ENCODE measurements around the gene SLC24A4. TPM values are rescaled to one million over a fixed set of nuclear protein-coding genes. Genes with fewer than 3 reads are reported as not detected.

Gene SLC24A4
- polyA plus RNA-seq, 1 donor from 2014 or later = 0.17 TPM

DNA sequence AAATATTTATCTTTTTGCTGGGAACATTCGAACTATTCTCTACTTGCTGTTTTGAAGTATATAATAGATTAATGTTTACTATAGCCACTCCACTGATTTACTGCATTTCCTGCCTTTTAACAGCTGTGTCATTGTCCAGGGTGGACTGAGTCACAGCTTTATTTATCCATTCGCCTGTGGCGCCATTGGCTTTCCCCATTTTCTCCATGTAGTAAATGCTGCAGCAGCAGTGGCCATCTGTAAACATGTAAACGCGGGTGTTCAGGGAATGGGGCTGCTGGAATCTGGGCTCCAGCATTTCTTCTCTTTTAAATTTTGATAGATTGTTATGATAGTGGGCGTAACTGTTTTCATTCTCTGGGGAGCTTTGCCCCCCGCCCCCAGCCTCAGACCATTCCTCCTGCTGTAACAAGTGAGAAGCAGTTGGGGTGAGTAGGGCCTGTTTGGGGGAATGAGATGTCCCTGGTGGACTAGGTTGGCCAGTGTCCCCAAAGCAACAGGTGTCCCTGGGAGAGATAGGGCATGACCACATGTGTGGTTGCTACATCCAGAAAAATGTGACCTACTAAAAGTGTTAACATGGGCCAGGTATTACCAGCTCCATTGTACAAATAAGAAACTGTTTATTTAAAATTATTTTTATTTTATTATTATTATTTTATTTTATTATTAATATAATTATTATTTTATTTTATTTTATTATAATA, 223.5 kb downstream of the SLC24A4 start:
- no peak overlapping the region for H3K4me2 ChIP-seq (ENCODE audit: low read length)
- no peaks in the 10 kb centered on the region for H3K9me3 ChIP-seq (ENCODE audit: low read length)
- no peak overlapping the region for H3K27ac ChIP-seq (ENCODE audit: low read length)
- H3F3A ChIP-seq (ENCODE audit: insufficient read depth, low read length, poor library complexity, severe bottlenecking) = no peaks in the 10 kb centered on the region
- H3K4me3 ChIP-seq (ENCODE audit: low read length) = no peak overlapping the region
- no peaks in the 10 kb centered on the region for H4K20me1 ChIP-seq (ENCODE audit: insufficient read depth)
- no peaks in the 10 kb centered on the region for H3K9me2 ChIP-seq (ENCODE audit: insufficient read depth, low read length)
- no peak overlapping the region for H2AFZ ChIP-seq (ENCODE audit: low read depth, low read length)
- H3K27me3 ChIP-seq (ENCODE audit: insufficient read depth, low read depth, low read length) = no peaks in the 10 kb centered on the region
- no peak overlapping the region for H3K9ac ChIP-seq (ENCODE audit: low read length)
- TF ChIP-seq POLR2AphosphoS5 (IDR thresholded peaks at IDR 0.05) = no peak
- no peak for TF ChIP-seq TAF1 (IDR thresholded peaks at IDR 0.05; ENCODE audit: low read depth)
- TF ChIP-seq, protein P1, sequence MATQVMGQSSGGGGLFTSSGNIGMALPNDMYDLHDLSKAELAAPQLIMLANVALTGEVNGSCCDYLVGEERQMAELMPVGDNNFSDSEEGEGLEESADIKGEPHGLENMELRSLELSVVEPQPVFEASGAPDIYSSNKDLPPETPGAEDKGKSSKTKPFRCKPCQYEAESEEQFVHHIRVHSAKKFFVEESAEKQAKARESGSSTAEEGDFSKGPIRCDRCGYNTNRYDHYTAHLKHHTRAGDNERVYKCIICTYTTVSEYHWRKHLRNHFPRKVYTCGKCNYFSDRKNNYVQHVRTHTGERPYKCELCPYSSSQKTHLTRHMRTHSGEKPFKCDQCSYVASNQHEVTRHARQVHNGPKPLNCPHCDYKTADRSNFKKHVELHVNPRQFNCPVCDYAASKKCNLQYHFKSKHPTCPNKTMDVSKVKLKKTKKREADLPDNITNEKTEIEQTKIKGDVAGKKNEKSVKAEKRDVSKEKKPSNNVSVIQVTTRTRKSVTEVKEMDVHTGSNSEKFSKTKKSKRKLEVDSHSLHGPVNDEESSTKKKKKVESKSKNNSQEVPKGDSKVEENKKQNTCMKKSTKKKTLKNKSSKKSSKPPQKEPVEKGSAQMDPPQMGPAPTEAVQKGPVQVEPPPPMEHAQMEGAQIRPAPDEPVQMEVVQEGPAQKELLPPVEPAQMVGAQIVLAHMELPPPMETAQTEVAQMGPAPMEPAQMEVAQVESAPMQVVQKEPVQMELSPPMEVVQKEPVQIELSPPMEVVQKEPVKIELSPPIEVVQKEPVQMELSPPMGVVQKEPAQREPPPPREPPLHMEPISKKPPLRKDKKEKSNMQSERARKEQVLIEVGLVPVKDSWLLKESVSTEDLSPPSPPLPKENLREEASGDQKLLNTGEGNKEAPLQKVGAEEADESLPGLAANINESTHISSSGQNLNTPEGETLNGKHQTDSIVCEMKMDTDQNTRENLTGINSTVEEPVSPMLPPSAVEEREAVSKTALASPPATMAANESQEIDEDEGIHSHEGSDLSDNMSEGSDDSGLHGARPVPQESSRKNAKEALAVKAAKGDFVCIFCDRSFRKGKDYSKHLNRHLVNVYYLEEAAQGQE (IDR thresholded peaks at IDR 0.05; ENCODE audit: borderline replicate concordance) = no peak
- no peak for TF ChIP-seq EZH2 (IDR thresholded peaks at IDR 0.05; ENCODE audit: borderline replicate concordance, insufficient read depth, low read length, poor library complexity, severe bottlenecking)
- no peak for TF ChIP-seq RAD21 (conservative IDR thresholded peaks at IDR 0.05)
- TF ChIP-seq, protein P2, sequence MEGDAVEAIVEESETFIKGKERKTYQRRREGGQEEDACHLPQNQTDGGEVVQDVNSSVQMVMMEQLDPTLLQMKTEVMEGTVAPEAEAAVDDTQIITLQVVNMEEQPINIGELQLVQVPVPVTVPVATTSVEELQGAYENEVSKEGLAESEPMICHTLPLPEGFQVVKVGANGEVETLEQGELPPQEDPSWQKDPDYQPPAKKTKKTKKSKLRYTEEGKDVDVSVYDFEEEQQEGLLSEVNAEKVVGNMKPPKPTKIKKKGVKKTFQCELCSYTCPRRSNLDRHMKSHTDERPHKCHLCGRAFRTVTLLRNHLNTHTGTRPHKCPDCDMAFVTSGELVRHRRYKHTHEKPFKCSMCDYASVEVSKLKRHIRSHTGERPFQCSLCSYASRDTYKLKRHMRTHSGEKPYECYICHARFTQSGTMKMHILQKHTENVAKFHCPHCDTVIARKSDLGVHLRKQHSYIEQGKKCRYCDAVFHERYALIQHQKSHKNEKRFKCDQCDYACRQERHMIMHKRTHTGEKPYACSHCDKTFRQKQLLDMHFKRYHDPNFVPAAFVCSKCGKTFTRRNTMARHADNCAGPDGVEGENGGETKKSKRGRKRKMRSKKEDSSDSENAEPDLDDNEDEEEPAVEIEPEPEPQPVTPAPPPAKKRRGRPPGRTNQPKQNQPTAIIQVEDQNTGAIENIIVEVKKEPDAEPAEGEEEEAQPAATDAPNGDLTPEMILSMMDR (IDR thresholded peaks at IDR 0.05; ENCODE audit: poor library complexity, severe bottlenecking) = no peak
- TF ChIP-seq MXI1 (conservative IDR thresholded peaks at IDR 0.05; ENCODE audit: poor library complexity, severe bottlenecking) = no peak
- no peak for TF ChIP-seq SMC3 (conservative IDR thresholded peaks at IDR 0.05; ENCODE audit: poor library complexity)
- no peak for TF ChIP-seq EP300 (conservative IDR thresholded peaks at IDR 0.05; ENCODE audit: poor library complexity, severe bottlenecking)
- H3K36me3 ChIP-seq (ENCODE audit: insufficient read depth, low read length) = no peaks in the 10 kb centered on the region
- no peaks in the 10 kb centered on the region for H3K79me2 ChIP-seq (replicated peaks; ENCODE audit: insufficient read depth, low read length)

DNA sequence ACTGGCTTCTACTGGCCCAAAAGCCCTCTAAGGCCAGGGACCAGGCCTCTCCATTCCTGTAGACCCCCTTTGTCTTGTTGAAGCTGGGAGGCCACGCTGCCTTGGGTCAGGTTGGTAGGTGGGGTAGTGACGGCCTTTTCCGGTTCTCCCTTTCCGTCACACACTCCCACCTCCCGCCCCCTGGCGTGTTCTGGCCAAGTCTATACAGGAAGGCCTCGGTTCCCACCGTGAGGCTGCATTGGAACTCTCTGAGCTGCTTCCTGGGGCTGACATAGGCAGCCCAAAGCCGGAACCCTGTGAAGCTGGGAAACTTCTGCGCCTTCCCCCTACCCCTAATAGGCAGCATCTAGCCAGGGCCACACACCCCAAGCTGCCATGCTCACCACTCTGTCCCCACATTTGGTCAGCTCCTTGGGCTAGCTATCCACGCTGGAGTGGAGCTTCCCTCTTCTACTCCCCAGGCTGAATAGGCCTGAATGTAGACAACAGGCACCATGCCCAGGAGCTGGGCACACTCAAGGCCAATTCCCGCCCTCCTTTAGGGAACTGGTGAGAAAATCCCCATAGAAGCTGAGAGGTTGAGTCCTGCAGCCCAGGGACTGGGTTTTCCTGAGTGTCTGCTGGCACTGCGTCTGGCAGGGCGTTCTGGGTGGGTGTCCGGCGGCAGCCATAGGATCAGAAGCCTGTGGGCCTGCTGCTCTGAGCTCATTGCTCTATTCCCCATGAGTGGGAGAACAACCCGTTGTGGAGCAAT, 226.3 kb downstream of the SLC24A4 start:
- Histone ChIP-seq H3K4me3 (ENCODE audit: low read length) (no peak overlapping the region), H3K9ac (ENCODE audit: low read length) (no peak overlapping the region), H3K9me3 (ENCODE audit: low read length) (no peaks in the 10 kb centered on the region), H3K27ac (ENCODE audit: low read length) (no peak overlapping the region), H3F3A (ENCODE audit: insufficient read depth, low read length, poor library complexity, severe bottlenecking) (no peaks in the 10 kb centered on the region), H3K4me2 (ENCODE audit: low read length) (no peak overlapping the region), H4K20me1 (ENCODE audit: insufficient read depth) (no peaks in the 10 kb centered on the region), H3K79me2 (replicated peaks; ENCODE audit: insufficient read depth, low read length) (no peaks in the 10 kb centered on the region), H3K36me3 (ENCODE audit: insufficient read depth, low read length) (no peaks in the 10 kb centered on the region), H2AFZ (ENCODE audit: low read depth, low read length) (no peak overlapping the region), H3K27me3 (ENCODE audit: insufficient read depth, low read depth, low read length) (no peaks in the 10 kb centered on the region), H3K9me2 (ENCODE audit: insufficient read depth, low read length) (no peaks in the 10 kb centered on the region)
- TF ChIP-seq, protein P2 (IDR thresholded peaks at IDR 0.05; ENCODE audit: poor library complexity, severe bottlenecking) = no peak
- TF ChIP-seq EP300 (conservative IDR thresholded peaks at IDR 0.05; ENCODE audit: poor library complexity, severe bottlenecking) = no peak
- TF ChIP-seq EZH2 (IDR thresholded peaks at IDR 0.05; ENCODE audit: borderline replicate concordance, insufficient read depth, low read length, poor library complexity, severe bottlenecking) = no peak
- no peak for TF ChIP-seq MXI1 (conservative IDR thresholded peaks at IDR 0.05; ENCODE audit: poor library complexity, severe bottlenecking)
- no peak for TF ChIP-seq RAD21 (conservative IDR thresholded peaks at IDR 0.05)
- TF ChIP-seq, protein P1 (IDR thresholded peaks at IDR 0.05; ENCODE audit: borderline replicate concordance) = no peak
- no peak for TF ChIP-seq SMC3 (conservative IDR thresholded peaks at IDR 0.05; ENCODE audit: poor library complexity)

Data from neural cell (in vitro differentiated cells).